HG02798 (cell line): Measurements from ENCODE around the gene SCFD1.

ENCODE experiments used
- ATAC-seq: cut with Tn5 transposase; IDR thresholded peaks from one replicate; pipeline ENCODE4 v1.9.1; 2021; ENCODE audit warnings: mild to moderate bottlenecking; ENCODE audit not compliant: unreplicated experiment, poor library complexity

SCFD1 gene

DNA sequence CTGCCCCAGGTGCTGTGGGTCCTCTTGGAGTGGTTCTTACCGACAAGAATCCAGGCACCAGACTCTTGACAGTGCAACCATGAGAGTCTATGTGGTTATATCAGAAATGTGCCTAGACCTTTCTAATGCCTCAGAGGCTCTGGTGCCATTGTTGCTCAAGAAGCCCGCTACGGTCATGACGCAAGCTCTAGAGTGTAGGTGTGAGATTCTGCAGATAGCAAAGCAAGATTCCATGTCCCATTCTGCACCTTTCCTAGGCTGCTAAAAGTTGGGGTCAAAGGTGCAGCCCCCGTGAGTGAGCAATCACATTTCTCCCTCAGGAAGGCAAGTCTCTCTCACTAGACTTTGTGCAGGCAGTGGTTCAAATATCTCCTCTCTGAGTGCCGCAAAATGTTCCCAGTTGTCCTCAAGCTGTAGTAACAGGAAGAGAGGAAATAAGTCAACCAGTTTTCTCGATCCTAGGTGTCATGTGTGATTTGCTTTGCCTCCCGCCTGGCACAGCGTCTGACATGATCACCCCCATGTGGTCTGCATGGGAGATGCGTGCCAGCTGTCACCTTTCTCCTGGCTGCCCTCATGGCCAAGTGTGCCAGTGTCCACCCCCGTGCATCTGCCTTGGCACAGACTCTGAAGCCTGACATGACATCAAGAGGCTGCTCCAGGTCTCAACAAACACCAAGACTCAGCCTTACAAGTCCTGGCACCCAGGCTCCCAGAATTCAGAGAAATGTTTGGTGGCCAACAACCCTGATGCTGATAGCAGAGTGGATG lies 129.7 kb downstream of the SCFD1 start:
- no peak for ATAC-seq

DNA sequence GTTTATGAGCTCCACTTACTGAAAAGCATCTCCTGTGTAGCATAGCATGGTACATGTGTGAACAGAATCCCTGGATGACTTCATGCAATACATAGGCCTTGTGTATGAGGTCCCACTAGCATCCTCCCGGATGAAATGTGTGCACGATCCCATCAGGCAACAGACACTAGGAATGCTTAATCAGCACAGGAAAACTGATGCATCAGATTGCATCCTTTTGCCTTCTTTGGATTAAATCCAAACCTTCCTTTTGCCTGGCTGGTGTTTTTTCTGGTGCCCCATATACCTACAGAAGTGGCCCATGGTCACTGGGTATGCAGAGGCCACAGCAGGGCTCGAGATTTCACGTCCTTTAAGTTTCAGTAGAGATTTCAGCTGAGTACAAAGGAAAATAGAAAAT lies 131.3 kb downstream of the SCFD1 start:
- ATAC-seq = no peak

DNA sequence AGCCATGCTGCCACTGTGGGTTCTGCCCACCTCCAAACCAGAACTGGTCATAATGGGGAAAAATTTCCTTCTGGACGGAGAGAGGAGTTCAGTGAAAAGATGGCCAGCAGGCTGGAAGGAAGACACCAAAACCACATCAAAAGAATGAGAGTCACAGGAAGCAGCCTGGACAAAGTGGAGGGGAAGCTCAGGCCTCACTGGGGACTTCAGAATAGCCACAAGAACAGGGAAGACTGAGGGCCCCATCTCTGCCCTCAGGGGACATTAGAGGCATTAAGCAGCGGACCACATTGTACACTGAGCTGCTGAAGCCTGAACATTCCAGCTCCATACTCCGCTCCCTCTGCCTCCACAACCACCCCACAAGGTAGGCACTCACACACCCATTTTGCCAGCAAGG lies 132.7 kb downstream of the SCFD1 start:
- ATAC-seq = no peak

DNA sequence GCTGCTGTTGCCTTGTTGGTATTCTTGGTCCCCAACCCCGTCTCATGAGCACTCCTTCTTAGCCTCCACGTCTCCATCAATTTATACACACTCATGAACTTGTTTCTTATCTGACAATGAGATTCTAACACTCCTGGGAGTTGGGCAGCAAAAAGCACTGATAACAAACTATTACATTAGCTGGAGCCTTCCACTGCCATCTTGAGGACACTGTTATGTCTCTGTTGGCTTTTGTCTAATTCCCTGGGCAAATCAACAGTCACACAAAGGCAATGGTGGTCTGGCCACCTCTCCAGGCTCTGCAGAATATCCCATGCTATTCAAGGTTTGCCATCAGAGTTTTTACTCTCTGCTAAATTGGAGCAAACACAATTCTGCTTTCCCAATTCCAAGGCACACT lies 134.5 kb downstream of the SCFD1 start:
- ATAC-seq = no peak

- ATAC-seq = no peak
Observed at GRCh38 chr14:30757082-30757481, 135.0 kb downstream of the SCFD1 start.

DNA sequence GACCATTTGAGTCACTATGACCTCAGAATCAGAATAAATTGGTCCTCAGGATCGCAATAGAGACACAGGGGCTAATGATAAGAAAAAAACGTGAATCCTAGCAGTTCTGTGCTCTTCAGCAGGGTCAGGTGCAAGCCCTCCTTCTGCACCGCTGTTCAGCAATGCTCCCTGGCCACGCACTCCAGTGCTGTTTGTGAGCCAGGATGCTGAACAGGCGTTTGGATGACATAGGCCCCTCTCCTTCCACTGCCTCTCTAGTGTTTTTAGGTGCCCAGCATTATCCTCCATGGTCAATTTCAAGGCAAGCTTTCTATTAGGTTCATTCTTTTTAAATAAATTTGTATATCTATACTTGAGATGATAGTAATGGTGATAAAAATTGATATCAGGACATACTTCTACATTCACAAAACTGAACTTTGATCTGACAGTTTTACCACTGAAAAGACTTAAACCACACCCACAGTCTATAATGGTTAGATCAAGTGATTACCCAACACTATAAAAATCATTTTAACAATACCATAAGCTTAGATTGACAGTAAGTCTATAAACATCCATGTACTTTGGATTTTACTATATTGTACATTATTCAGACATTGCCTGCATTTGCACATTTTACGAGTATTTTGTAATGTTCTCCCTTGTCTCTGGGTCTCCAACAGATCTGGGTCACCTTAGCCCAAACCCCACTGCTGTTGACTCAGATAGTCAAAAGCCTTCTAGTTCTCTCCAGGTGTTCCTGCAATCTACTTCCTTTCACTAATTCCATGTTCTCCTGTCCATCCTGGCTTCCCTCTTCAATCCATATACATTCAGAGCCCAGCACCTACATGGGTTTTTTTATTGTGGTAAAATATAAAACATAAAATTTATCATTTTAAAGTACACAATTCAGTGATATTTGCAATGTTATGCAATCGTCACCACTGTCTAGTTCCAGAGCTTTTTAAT lies 137.3 kb downstream of the SCFD1 start:
- ATAC-seq = no peak

DNA sequence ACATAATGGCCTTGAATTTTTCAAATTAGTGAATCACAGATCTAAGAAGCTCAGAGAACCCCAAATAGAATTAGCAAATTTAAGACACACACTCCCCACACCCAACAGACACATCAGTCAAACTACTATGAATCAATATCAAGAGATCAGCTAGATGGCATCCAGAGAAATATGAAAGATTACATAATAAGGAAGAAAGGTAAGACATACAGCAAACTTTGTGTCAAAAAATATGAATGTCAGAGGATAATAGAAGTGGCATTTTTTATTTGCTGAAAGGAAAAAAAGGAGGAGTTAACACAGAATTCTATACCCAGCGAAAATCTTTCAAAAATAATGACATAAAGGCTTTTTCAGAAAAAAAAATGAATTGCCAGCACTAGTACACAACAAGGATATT lies 141.8 kb downstream of the SCFD1 start:
- no peak for ATAC-seq

GRCh38 chr14:30767624-30768023 lies 145.5 kb downstream of the SCFD1 start:
- ATAC-seq = no peak

DNA sequence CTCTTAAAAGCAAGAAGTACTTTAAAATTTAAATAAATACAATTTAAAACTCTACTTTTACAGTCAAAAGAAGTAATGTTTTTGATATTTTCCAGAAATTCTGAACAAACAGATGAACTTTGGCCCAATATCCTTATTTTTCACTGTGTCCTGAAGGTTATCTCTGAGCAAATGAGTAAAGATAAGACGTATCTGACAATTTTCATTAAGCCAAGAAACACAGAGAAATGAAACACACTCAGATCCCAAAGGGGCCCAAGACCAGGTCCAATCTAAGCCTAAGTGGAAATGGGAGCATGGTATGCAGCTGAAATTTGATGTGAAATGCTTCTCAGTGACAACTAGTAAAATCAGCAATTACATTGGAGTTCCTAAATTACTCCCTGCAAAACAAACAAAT lies 146.7 kb downstream of the SCFD1 start:
- ATAC-seq = no peak

DNA sequence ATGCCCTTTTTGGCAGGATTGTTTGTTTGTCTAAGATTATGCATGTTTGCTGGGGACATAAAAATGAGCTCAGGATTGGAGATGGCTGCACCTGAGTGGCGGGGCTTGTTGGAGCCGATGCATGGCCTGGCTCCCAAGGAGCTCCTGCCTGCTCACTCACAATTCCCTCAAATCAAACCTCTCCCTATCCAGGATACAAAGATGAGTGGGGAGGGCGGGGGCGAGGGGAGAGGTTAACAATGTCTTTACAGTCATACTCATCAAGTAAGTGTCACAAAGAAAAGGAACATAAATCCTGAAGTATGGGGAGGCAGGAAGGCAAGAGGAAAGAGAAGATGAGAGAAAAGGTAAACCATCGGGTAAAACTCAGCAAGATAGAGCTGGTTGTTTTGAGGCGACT lies 148.3 kb downstream of the SCFD1 start:
- no peak for ATAC-seq

- no peak for ATAC-seq
Observed at GRCh38 chr14:30771595-30771994, 149.5 kb downstream of the SCFD1 start.

DNA sequence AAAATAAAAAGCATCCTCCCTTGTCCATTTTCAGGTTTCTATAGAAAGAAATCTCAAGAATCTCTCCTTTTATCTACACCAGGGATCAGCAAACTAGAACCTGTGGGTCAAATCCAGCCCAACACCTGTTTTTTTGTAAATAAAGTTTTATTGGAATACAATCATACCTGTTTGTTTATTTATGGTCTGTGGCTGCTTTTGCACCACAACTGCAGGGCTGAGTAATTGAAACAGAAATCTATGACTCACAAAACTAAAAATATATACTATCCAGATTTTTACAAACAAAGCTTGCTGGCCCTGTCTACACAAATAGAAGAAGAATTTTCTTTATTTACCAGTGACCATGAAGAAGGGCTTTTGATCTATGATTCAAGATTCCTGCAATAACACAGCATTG lies 157.1 kb downstream of the SCFD1 start:
- ATAC-seq = no peak
